Measurements from ENCODE around the gene ERVMER34-1.
A peak's percentile ranks its signal among the peaks of the same experiment; 100 is the strongest.

Gene ERVMER34-1

GRCh38 chr4:52712251-52713130 lies 38.7 kb downstream of the ERVMER34-1 start:
- no peaks in the 10 kb centered on the region for H3K27me3 ChIP-seq (ENCODE audit: control insufficient read depth, insufficient read depth, low read length)
- H3K27ac ChIP-seq: peak overlapping the region; percentile 69
- peak overlapping the region; percentile 84 for H3K4me3 ChIP-seq (ENCODE audit: low read depth, low read length)
- H3K4me2 ChIP-seq (ENCODE audit: low read length): peak overlapping the region; percentile 93
- no peaks in the 10 kb centered on the region for H3K9me3 ChIP-seq (ENCODE audit: control insufficient read depth, low read length)
- H3K9ac ChIP-seq: no peak overlapping the region
- H3K36me3 ChIP-seq (ENCODE audit: control insufficient read depth, insufficient read depth, low read length): no peaks in the 10 kb centered on the region
- H2AFZ ChIP-seq: peak overlapping the region; percentile 92
- peaks cover 3% of the 10 kb centered on the region for H3K4me1 ChIP-seq
- no peaks in the 10 kb centered on the region for H3K79me2 ChIP-seq
- TF ChIP-seq, protein P1, sequence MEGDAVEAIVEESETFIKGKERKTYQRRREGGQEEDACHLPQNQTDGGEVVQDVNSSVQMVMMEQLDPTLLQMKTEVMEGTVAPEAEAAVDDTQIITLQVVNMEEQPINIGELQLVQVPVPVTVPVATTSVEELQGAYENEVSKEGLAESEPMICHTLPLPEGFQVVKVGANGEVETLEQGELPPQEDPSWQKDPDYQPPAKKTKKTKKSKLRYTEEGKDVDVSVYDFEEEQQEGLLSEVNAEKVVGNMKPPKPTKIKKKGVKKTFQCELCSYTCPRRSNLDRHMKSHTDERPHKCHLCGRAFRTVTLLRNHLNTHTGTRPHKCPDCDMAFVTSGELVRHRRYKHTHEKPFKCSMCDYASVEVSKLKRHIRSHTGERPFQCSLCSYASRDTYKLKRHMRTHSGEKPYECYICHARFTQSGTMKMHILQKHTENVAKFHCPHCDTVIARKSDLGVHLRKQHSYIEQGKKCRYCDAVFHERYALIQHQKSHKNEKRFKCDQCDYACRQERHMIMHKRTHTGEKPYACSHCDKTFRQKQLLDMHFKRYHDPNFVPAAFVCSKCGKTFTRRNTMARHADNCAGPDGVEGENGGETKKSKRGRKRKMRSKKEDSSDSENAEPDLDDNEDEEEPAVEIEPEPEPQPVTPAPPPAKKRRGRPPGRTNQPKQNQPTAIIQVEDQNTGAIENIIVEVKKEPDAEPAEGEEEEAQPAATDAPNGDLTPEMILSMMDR (IDR thresholded peaks at IDR 0.05): no peak

- H3K9ac ChIP-seq: no peak overlapping the region
- TF ChIP-seq, protein P1 (IDR thresholded peaks at IDR 0.05): no peak
Observed at GRCh38 chr4:52711834-52712250, 39.4 kb downstream of the ERVMER34-1 start.

DNA sequence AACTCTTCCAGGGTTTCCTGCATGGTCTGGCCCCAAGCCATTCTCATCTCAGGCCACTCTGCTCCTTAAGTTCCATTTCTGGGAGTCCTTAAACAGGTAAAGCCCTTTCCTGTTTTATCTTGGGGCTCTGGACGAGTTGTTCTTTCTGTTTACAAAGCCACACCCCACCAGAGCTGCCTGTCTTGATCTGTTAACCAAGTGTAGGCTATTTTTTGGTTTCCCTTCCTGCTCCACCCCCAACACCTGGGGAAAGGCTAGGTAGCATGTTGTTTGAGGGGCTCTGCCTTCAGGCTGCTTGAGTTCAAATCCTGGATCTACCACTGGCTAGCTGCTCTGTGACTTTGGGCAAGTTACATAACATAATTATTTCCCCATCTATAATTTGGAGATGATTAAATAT lies 40.0 kb downstream of the ERVMER34-1 start:
- H3K9ac ChIP-seq: no peak overlapping the region
- no peak overlapping the region for H3K27ac ChIP-seq
- no peaks in the 10 kb centered on the region for H3K79me2 ChIP-seq
- no peak overlapping the region for H3K4me3 ChIP-seq (ENCODE audit: low read depth, low read length)
- H3K4me1 ChIP-seq: peaks cover 3% of the 10 kb centered on the region
- H3K9me3 ChIP-seq (ENCODE audit: control insufficient read depth, low read length): no peaks in the 10 kb centered on the region
- TF ChIP-seq, protein P1 (IDR thresholded peaks at IDR 0.05): no peak
- no peaks in the 10 kb centered on the region for H3K36me3 ChIP-seq (ENCODE audit: control insufficient read depth, insufficient read depth, low read length)
- H3K4me2 ChIP-seq (ENCODE audit: low read length): no peak overlapping the region
- no peaks in the 10 kb centered on the region for H3K27me3 ChIP-seq (ENCODE audit: control insufficient read depth, insufficient read depth, low read length)
- H2AFZ ChIP-seq: no peak overlapping the region

More at GRCh38 chr4:52711834-52712250, 39.4 kb downstream of the ERVMER34-1 start:
- peak overlapping the region; percentile 84 for H3K4me3 ChIP-seq (ENCODE audit: low read depth, low read length)
- H3K27me3 ChIP-seq (ENCODE audit: control insufficient read depth, insufficient read depth, low read length): no peaks in the 10 kb centered on the region
- peaks cover 3% of the 10 kb centered on the region for H3K4me1 ChIP-seq
- H3K27ac ChIP-seq: peak overlapping the region; percentile 32
- no peaks in the 10 kb centered on the region for H3K79me2 ChIP-seq
- no peaks in the 10 kb centered on the region for H3K36me3 ChIP-seq (ENCODE audit: control insufficient read depth, insufficient read depth, low read length)
- H3K4me2 ChIP-seq (ENCODE audit: low read length): peak overlapping the region; percentile 57
- H2AFZ ChIP-seq: peak overlapping the region; percentile 92
- H3K9me3 ChIP-seq (ENCODE audit: control insufficient read depth, low read length): no peaks in the 10 kb centered on the region

- Histone ChIP-seq H3K27me3 (ENCODE audit: control insufficient read depth, insufficient read depth, low read length) (no peaks in the 10 kb centered on the region), H3K4me3 (ENCODE audit: low read depth, low read length) (no peak overlapping the region), H3K9me3 (ENCODE audit: control insufficient read depth, low read length) (no peaks in the 10 kb centered on the region), H3K79me2 (no peaks in the 10 kb centered on the region), H3K4me1 (peaks cover 3% of the 10 kb centered on the region), H3K9ac (no peak overlapping the region), H3K36me3 (ENCODE audit: control insufficient read depth, insufficient read depth, low read length) (no peaks in the 10 kb centered on the region), H3K27ac (no peak overlapping the region), H2AFZ (no peak overlapping the region), H3K4me2 (ENCODE audit: low read length) (no peak overlapping the region)
- TF ChIP-seq, protein P1 (IDR thresholded peaks at IDR 0.05): no peak
Observed at GRCh38 chr4:52709155-52709554, 42.1 kb downstream of the ERVMER34-1 start.
